Stimulated activated CD8-positive, alpha-beta memory T cell treated with anti-CD3 and anti-CD28 coated beads, Interleukin-15, amount 100 ng/mL, for 24 hours (primary cell): ENCODE results near the gene MRPL45.
"Not testable (repeated sequence)": the region's sequence is repeated elsewhere in the genome, so short reads cannot be mapped to it uniquely, and the experiment has no call there.

Source experiments
- DNase-seq: peaks from one replicate; pipeline ENCODE4 v3.0.0-alpha.2; 2020; ENCODE audit warnings: low read depth

MRPL45 gene

GRCh38 chr17:38296834-38297517 lies at the start of gene MRPL45:
Gene MRPL45, plus strand, starts transcription at chr17:38297168. Its CDS starts 16 bp downstream, at chr17:38297184.
- peak; percentile 89 for DNase-seq

- not testable (repeated sequence) for DNase-seq
These were observed 43.8 kb upstream of the MRPL45 start for GRCh38 chr17:38253191-38253590.

GRCh38 chr17:38254357-38254756 lies 42.6 kb upstream of the MRPL45 start:
- DNase-seq: not testable (repeated sequence)

- peak; percentile 64 for DNase-seq
These were observed 39.9 kb upstream of the MRPL45 start for GRCh38 chr17:38257013-38257621.

GRCh38 chr17:38265974-38266506 lies 30.9 kb upstream of the MRPL45 start:
- not testable (repeated sequence) for DNase-seq

GRCh38 chr17:38266571-38266970 lies 30.4 kb upstream of the MRPL45 start:
- DNase-seq: not testable (repeated sequence)

GRCh38 chr17:38268138-38268537 lies 28.8 kb upstream of the MRPL45 start:
- not testable (repeated sequence) for DNase-seq

GRCh38 chr17:38269045-38269444 lies 27.9 kb upstream of the MRPL45 start:
- DNase-seq: not testable (repeated sequence)

GRCh38 chr17:38269552-38269951 lies 27.4 kb upstream of the MRPL45 start:
- not testable (repeated sequence) for DNase-seq

GRCh38 chr17:38285994-38286393 lies 11.0 kb upstream of the MRPL45 start:
- DNase-seq: not testable (repeated sequence)

GRCh38 chr17:38286501-38287091 lies 10.4 kb upstream of the MRPL45 start:
- not testable (repeated sequence) for DNase-seq

- DNase-seq: not testable (repeated sequence)
These were observed 8.6 kb upstream of the MRPL45 start for GRCh38 chr17:38288217-38288827.

GRCh38 chr17:38289760-38290159 lies 7.2 kb upstream of the MRPL45 start:
- DNase-seq: not testable (repeated sequence)

GRCh38 chr17:38295602-38296365 lies 1.2 kb upstream of the MRPL45 start:
- DNase-seq: not testable (repeated sequence)

GRCh38 chr17:38315497-38315896 lies 18.5 kb downstream of the MRPL45 start:
- no peak for DNase-seq

- no peak for DNase-seq
These were observed 20.1 kb downstream of the MRPL45 start for GRCh38 chr17:38317081-38317480.

- no peak for DNase-seq
These were observed 23.5 kb downstream of the MRPL45 start for GRCh38 chr17:38320482-38320881.

- DNase-seq: peak; percentile 54
These were observed 25.3 kb downstream of the MRPL45 start for GRCh38 chr17:38322156-38322779.

GRCh38 chr17:38322897-38323296 lies 25.9 kb downstream of the MRPL45 start:
- DNase-seq: no peak

GRCh38 chr17:38324141-38324697 lies 27.3 kb downstream of the MRPL45 start:
- DNase-seq: no peak

- no peak for DNase-seq
These were observed 27.8 kb downstream of the MRPL45 start for GRCh38 chr17:38324772-38325171.
